ENCODE measurements around the gene UBE2V1. TPM values are rescaled to one million over a fixed set of nuclear protein-coding genes. Genes with fewer than 3 reads are reported as not detected.

Gene UBE2V1
- total and polyA plus RNA-seq, 10 of the 15 experiments (the other 5 are each of a cell fraction or from before 2014, with no cell fraction given), result 51.8 to 219 (median 141) TPM

DNA sequence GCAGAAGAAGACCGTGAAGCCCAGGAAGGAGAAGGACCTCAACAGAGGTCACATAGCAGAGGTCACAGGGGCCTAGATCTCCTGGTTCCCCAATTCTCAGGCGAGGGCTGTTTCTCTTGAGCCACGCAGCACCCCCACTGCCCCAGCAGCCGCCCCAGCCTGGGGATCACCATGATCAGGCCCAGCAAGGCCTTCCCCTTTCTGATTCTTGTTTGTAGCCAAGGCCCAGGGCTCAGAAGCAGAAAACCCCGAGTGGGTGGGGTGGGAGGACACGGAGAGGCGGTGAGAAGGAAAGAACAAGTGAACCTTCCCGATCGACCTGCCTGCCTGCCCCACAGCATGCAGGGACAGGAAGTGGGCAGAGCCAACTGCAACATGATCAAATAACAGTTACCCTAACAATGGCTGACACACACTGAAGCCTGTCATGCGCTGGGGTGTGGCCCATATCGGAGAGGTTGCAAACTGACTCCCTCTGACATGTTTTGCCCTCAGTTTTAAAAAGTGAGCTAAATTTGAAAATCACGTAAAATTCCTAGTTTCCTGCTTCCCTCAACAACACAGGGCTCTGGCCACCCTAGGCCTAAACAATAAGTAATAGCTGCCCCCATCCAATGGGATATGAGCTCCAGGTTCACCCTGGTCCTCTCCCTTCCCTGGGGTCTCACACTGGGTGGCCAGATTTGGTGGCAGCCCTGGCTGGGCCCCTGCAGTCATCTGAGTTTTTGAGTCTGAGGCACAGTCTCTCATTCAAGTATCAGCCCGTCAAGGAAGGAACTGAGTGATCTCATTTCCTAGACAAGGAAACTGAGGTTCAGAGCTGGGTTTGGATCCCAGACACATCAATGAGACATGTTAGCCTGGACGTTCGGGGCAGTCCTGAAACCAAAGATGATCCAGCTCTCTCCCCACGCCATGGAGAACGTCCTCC, 34.0 kb upstream of the UBE2V1 start (continued):
- TF ChIP-seq, protein P1, sequence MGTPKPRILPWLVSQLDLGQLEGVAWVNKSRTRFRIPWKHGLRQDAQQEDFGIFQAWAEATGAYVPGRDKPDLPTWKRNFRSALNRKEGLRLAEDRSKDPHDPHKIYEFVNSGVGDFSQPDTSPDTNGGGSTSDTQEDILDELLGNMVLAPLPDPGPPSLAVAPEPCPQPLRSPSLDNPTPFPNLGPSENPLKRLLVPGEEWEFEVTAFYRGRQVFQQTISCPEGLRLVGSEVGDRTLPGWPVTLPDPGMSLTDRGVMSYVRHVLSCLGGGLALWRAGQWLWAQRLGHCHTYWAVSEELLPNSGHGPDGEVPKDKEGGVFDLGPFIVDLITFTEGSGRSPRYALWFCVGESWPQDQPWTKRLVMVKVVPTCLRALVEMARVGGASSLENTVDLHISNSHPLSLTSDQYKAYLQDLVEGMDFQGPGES (IDR thresholded peaks at IDR 0.05), result no peak
- TF ChIP-seq ASH2L (IDR thresholded peaks at IDR 0.05; ENCODE audit: borderline replicate concordance, low read depth) (no peak), PML (IDR thresholded peaks at IDR 0.05; ENCODE audit: low read length) (no peak), HDGF (IDR thresholded peaks at IDR 0.05) (peak; percentile 48), HDAC2 (IDR thresholded peaks at IDR 0.05) (no peak), EED (IDR thresholded peaks at IDR 0.05; ENCODE audit: low read depth) (0 out of 2 replicates have a peak, but pooled peaks have one; percentile 36), SMAD5 (IDR thresholded peaks at IDR 0.05; ENCODE audit: low read depth) (no peak), ZNF217 (IDR thresholded peaks at IDR 0.05) (no peak), FOXM1 (IDR thresholded peaks at IDR 0.05; ENCODE audit: low read depth, low read length) (no peak), CBFB (IDR thresholded peaks at IDR 0.05; ENCODE audit: low read depth) (0 out of 2 replicates have a peak, but pooled peaks have one; percentile 37), POU2F2 (IDR thresholded peaks at IDR 0.05; ENCODE audit: borderline replicate concordance, low read depth, low read length) (peak; percentile 70; the same call in 2 of the 3 replicates), CHD4 (IDR thresholded peaks at IDR 0.05) (no peak), JUND (IDR thresholded peaks at IDR 0.05; ENCODE audit: low read depth, low read length) (no peak), SPI1 (IDR thresholded peaks at IDR 0.05; ENCODE audit: borderline replicate concordance, insufficient read depth, low read depth, low read length) (peak; percentile 80), STAT1 (conservative IDR thresholded peaks at IDR 0.05) (no peak), CHD2 (IDR thresholded peaks at IDR 0.05; ENCODE audit: borderline replicate concordance, low read depth, low read length) (peak; percentile 36; the same call in 1 of the 2 replicates), EP300 (IDR thresholded peaks at IDR 0.05; ENCODE audit: borderline replicate concordance in 1 of 2, control insufficient read depth in 1 of 2, low read depth in 2 of 2, low read length in 2 of 2) (peak; percentile 8 to 23; a peak in 1 of 4 replicates), CBX3 (IDR thresholded peaks at IDR 0.05; ENCODE audit: borderline replicate concordance, low read depth) (no peak), POLR2A (IDR thresholded peaks at IDR 0.05; ENCODE audit: low read depth, low read length) (peak; percentile 80), BMI1 (IDR thresholded peaks at IDR 0.05; ENCODE audit: borderline replicate concordance) (no peak; the same call in 1 of the 2 replicates), GATAD2B (conservative IDR thresholded peaks at IDR 0.05; ENCODE audit: low read depth) (peak; percentile 24; the same call in 1 of the 2 replicates)
- TF ChIP-seq, protein P2, sequence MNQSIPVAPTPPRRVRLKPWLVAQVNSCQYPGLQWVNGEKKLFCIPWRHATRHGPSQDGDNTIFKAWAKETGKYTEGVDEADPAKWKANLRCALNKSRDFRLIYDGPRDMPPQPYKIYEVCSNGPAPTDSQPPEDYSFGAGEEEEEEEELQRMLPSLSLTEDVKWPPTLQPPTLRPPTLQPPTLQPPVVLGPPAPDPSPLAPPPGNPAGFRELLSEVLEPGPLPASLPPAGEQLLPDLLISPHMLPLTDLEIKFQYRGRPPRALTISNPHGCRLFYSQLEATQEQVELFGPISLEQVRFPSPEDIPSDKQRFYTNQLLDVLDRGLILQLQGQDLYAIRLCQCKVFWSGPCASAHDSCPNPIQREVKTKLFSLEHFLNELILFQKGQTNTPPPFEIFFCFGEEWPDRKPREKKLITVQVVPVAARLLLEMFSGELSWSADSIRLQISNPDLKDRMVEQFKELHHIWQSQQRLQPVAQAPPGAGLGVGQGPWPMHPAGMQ (IDR thresholded peaks at IDR 0.05; ENCODE audit: borderline replicate concordance), result no peak
- TF ChIP-seq, protein P3, sequence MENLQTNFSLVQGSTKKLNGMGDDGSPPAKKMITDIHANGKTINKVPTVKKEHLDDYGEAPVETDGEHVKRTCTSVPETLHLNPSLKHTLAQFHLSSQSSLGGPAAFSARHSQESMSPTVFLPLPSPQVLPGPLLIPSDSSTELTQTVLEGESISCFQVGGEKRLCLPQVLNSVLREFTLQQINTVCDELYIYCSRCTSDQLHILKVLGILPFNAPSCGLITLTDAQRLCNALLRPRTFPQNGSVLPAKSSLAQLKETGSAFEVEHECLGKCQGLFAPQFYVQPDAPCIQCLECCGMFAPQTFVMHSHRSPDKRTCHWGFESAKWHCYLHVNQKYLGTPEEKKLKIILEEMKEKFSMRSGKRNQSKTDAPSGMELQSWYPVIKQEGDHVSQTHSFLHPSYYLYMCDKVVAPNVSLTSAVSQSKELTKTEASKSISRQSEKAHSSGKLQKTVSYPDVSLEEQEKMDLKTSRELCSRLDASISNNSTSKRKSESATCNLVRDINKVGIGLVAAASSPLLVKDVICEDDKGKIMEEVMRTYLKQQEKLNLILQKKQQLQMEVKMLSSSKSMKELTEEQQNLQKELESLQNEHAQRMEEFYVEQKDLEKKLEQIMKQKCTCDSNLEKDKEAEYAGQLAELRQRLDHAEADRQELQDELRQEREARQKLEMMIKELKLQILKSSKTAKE (IDR thresholded peaks at IDR 0.05; ENCODE audit: low read depth, poor library complexity, severe bottlenecking), result peak; percentile 26

All from GM12878 (cell line).